ENCODE measurements around the gene PPP2R5C.

PPP2R5C gene

GRCh38 chr14:101767618-101768362 lies 6.3 kb downstream of the PPP2R5C start:
- TF ChIP-seq EP300 (IDR thresholded peaks at IDR 0.05; ENCODE audit: borderline replicate concordance) (no peak), TAF1 (IDR thresholded peaks at IDR 0.05; ENCODE audit: low read depth) (no peak), FOXM1 (IDR thresholded peaks at IDR 0.05; ENCODE audit: borderline replicate concordance, low read depth) (no peak)

GRCh38 chr14:101770183-101770582 lies 8.7 kb downstream of the PPP2R5C start:
- no peak for TF ChIP-seq TAF1 (IDR thresholded peaks at IDR 0.05; ENCODE audit: low read depth)
- no peak for TF ChIP-seq ZBTB7A (IDR thresholded peaks at IDR 0.05; ENCODE audit: low read depth)
- no peak for TF ChIP-seq FOXM1 (IDR thresholded peaks at IDR 0.05; ENCODE audit: borderline replicate concordance, low read depth)
- no peak for TF ChIP-seq TCF12 (IDR thresholded peaks at IDR 0.05; ENCODE audit: low read depth)
- no peak for TF ChIP-seq EP300 (IDR thresholded peaks at IDR 0.05; ENCODE audit: borderline replicate concordance)
- no peak for TF ChIP-seq RAD21 (IDR thresholded peaks at IDR 0.05; ENCODE audit: low read depth)

- TF ChIP-seq CREB1 (IDR thresholded peaks at IDR 0.05; ENCODE audit: low read depth) = no peak
- no peak for TF ChIP-seq CEBPB (IDR thresholded peaks at IDR 0.05)
- no peak for TF ChIP-seq MAX (IDR thresholded peaks at IDR 0.05)
- TF ChIP-seq NFIC (IDR thresholded peaks at IDR 0.05) = no peak
Observed at GRCh38 chr14:101772770-101773169, 11.3 kb downstream of the PPP2R5C start.

- TF ChIP-seq NFIC (IDR thresholded peaks at IDR 0.05) (no peak), EP300 (IDR thresholded peaks at IDR 0.05; ENCODE audit: borderline replicate concordance) (no peak)
Observed at GRCh38 chr14:101773378-101773777, 11.9 kb downstream of the PPP2R5C start.

GRCh38 chr14:101774006-101774795 lies 12.7 kb downstream of the PPP2R5C start:
- TF ChIP-seq USF1 (IDR thresholded peaks at IDR 0.05) = no peak
- no peak for TF ChIP-seq YY1 (IDR thresholded peaks at IDR 0.05; ENCODE audit: low read depth)
- no peak for TF ChIP-seq REST (IDR thresholded peaks at IDR 0.05; ENCODE audit: low read depth)
- no peak for TF ChIP-seq EP300 (IDR thresholded peaks at IDR 0.05; ENCODE audit: borderline replicate concordance)
- no peak for TF ChIP-seq TEAD4 (IDR thresholded peaks at IDR 0.05)
- TF ChIP-seq FOXM1 (IDR thresholded peaks at IDR 0.05; ENCODE audit: borderline replicate concordance, low read depth) = no peak
- TF ChIP-seq MAX (IDR thresholded peaks at IDR 0.05) = no peak
- TF ChIP-seq RAD21 (IDR thresholded peaks at IDR 0.05; ENCODE audit: low read depth) = no peak
- no peak for TF ChIP-seq NFIC (IDR thresholded peaks at IDR 0.05)
- TF ChIP-seq ZBTB7A (IDR thresholded peaks at IDR 0.05; ENCODE audit: low read depth) = no peak

GRCh38 chr14:101774814-101775213 lies 13.3 kb downstream of the PPP2R5C start:
- TF ChIP-seq NFIC (IDR thresholded peaks at IDR 0.05) = no peak
- no peak for TF ChIP-seq RAD21 (IDR thresholded peaks at IDR 0.05; ENCODE audit: low read depth)
- TF ChIP-seq REST (IDR thresholded peaks at IDR 0.05; ENCODE audit: low read depth) = no peak

- TF ChIP-seq YY1 (IDR thresholded peaks at IDR 0.05; ENCODE audit: low read depth) = no peak
- TF ChIP-seq RAD21 (IDR thresholded peaks at IDR 0.05; ENCODE audit: low read depth) = no peak
- TF ChIP-seq CREB1 (IDR thresholded peaks at IDR 0.05; ENCODE audit: low read depth) = no peak
- TF ChIP-seq ZBTB7A (IDR thresholded peaks at IDR 0.05; ENCODE audit: low read depth) = no peak
- TF ChIP-seq USF1 (IDR thresholded peaks at IDR 0.05) = no peak
- TF ChIP-seq EP300 (IDR thresholded peaks at IDR 0.05; ENCODE audit: borderline replicate concordance) = no peak
- TF ChIP-seq MAX (IDR thresholded peaks at IDR 0.05) = no peak
Observed at GRCh38 chr14:101775826-101776225, 14.3 kb downstream of the PPP2R5C start.
